PC-3 (cell line): Measurements from ENCODE around the gene TEF. TPM values are rescaled to one million over a fixed set of nuclear protein-coding genes. Genes with fewer than 3 reads are reported as not detected.
A peak's percentile ranks its signal among the peaks of the same experiment; 100 is the strongest.

Source experiments
- ATAC-seq: fragments of 200-7000 bp; cut with Tn5 transposase; 2 replicates; pipeline ENCODE4 v1.9.1; 2020; ENCODE audit warnings: mild to moderate bottlenecking, moderate library complexity
- BruUV-seq: library from RNA; stranded (reverse); fragments of 400-500 nt; replicated peaks from 2 replicates; lab custom pipeline; 2021; lab: Mats Ljungman, UMichigan
- CTCF ChIA-PET: fragments of 300-600 bp; sonication (Branson Sonifier 250); formaldehyde crosslinking; loops from one replicate; lab custom pipeline; 2022; ENCODE audit warnings: antibody characterized with exemption; lab: Charles Lee
- POLR2A ChIA-PET: fragments of 300-600 bp; sonication (Branson Sonifier 250); formaldehyde crosslinking; loops from one replicate; lab custom pipeline; 2022; ENCODE audit warnings: antibody characterized with exemption; ENCODE audit not compliant: unreplicated experiment; lab: Charles Lee
- DNase-seq: peaks from one replicate; pipeline ENCODE4 v3.0.0-alpha.2; 2015
- H2AFZ ChIP-seq: fragments of 300-600 bp; sonication (generic); 2 replicates; pipeline ENCODE4 v1.6.0; 2016; ENCODE audit warnings: antibody characterized with exemption, low read length
- H3F3A ChIP-seq: fragments of 300-600 bp; sonication (generic); one replicate; pipeline ENCODE4 v1.6.0; 2017; ENCODE audit warnings: antibody characterized with exemption, low read length, control low read depth, mild to moderate bottlenecking; ENCODE audit not compliant: unreplicated experiment
- H3K27ac ChIP-seq: fragments of 300-600 bp; sonication (generic); 2 replicates; pipeline ENCODE4 v1.5.1; 2016; ENCODE audit warnings: mild to moderate bottlenecking, low read length
- H3K27me3 ChIP-seq: fragments of 300-600 bp; sonication (generic); 2 replicates; pipeline ENCODE4 v1.6.1; 2016; ENCODE audit warnings: low read length, mixed read lengths
- H3K36me3 ChIP-seq: fragments of 300-600 bp; sonication (generic); 2 replicates; pipeline ENCODE4 v1.6.1; 2016; ENCODE audit warnings: low read depth, mixed run types, low read length, mixed read lengths
- H3K4me1 ChIP-seq: fragments of 300-600 bp; sonication (generic); 2 replicates; pipeline ENCODE4 v1.5.1; 2016; ENCODE audit warnings: low read length; ENCODE audit not compliant: insufficient read depth
- H3K4me2 ChIP-seq: fragments of 300-600 bp; sonication (generic); 2 replicates; pipeline ENCODE4 v1.6.0; 2016; ENCODE audit warnings: low read length
- H3K4me3 ChIP-seq: fragments of 300-600 bp; sonication (generic); 2 replicates; pipeline ENCODE4 v1.5.1; 2016; ENCODE audit warnings: mild to moderate bottlenecking, low read length, mixed read lengths
- H3K79me2 ChIP-seq: fragments of 300-600 bp; sonication (generic); 2 replicates; pipeline ENCODE4 v1.6.1; 2017; ENCODE audit warnings: low read length, mixed read lengths
- H3K9ac ChIP-seq: fragments of 300-600 bp; sonication (generic); 2 replicates; pipeline ENCODE4 v1.6.0; 2016; ENCODE audit warnings: mild to moderate bottlenecking, low read length
- H3K9me2 ChIP-seq: fragments of 300-600 bp; sonication (generic); replicated peaks from 2 replicates; pipeline ENCODE4 v1.6.1; 2016; ENCODE audit warnings: mixed run types, low read length, mixed read lengths
- H3K9me3 ChIP-seq: fragments of 300-600 bp; sonication (generic); 2 replicates; pipeline ENCODE4 v1.6.1; 2016; ENCODE audit warnings: low read length, mixed read lengths
- H4K20me1 ChIP-seq: fragments of 300-600 bp; sonication (generic); 2 replicates; pipeline ENCODE4 v1.6.1; 2016; ENCODE audit warnings: low read length, mixed read lengths
- EZH2 ChIP-seq: fragments of 300-600 bp; sonication (generic); IDR thresholded peaks from one replicate; pipeline ENCODE4 v1.6.1; 2017; ENCODE audit warnings: antibody characterized with exemption, mild to moderate bottlenecking, low read length; ENCODE audit not compliant: unreplicated experiment
- EZH2phosphoT487 ChIP-seq: fragments of 300-600 bp; sonication (generic); IDR thresholded peaks from 2 replicates; pipeline ENCODE4 v1.6.1; 2018; ENCODE audit warnings: mild to moderate bottlenecking, antibody characterized with exemption, low read length, borderline replicate concordance
- intact Hi-C: fragments of 100-400 bp; cut with micrococcal nuclease; formaldehyde crosslinking; loops from 2 replicates; pipeline ENCODE4 v1.9.0; 2023
- total RNA-seq: library from RNA; depleted of rRNA; stranded (reverse); fragments of >200 nt; gene quantifications from 2 replicates; pipeline ENCODE4 v1.2.3, GENCODE V29; 2014
- TF ChIP-seq, protein P1 (sequence below): fragments of 300-600 bp; sonication (generic); conservative IDR thresholded peaks from 2 replicates; pipeline ENCODE4 v1.5.1; 2017; ENCODE audit warnings: antibody characterized with exemption, low read depth, mild to moderate bottlenecking, low read length

TEF gene
- total RNA-seq, 1 experiment from 2014 or later = 4.0 TPM

GRCh38 chr22:41382610-41383009 is 868 bp downstream of the TEF start:
- no peaks in the 10 kb centered on the region for H3K9me3 ChIP-seq
- ATAC-seq (no peak), DNase-seq (no peak)
- H2AFZ ChIP-seq = 0 out of 2 replicates have a peak overlapping the region, but pooled peaks have one; percentile 55
- H3K79me2 ChIP-seq = no peaks in the 10 kb centered on the region
- peaks cover 8% of the 10 kb centered on the region; the same call in 1 of the 2 replicates for H3K4me1 ChIP-seq
- H3K4me3 ChIP-seq = peak overlapping the region; percentile 79
- H3K36me3 ChIP-seq = no peaks in the 10 kb centered on the region
- H3K4me2 ChIP-seq = peak overlapping the region; percentile 95
- BruUV-seq = TSS peak; percentile 4
- no peaks in the 10 kb centered on the region for H3F3A ChIP-seq
- no peaks in the 10 kb centered on the region for H4K20me1 ChIP-seq
- no peak overlapping the region for H3K27ac ChIP-seq
- H3K9me2 ChIP-seq = no peaks in the 10 kb centered on the region
- peak overlapping the region; percentile 90; the same call in 1 of the 2 replicates for H3K9ac ChIP-seq
- ChIA-PET POLR2A (no interaction called here), CTCF (no interaction called here)
- no peaks in the 10 kb centered on the region for H3K27me3 ChIP-seq
- intact Hi-C loops = loop anchor here (5.0 kb wide), 1 partner anchor 95 kb away; the partner anchor contains the start of gene RANGAP1
- TF ChIP-seq, protein P1, sequence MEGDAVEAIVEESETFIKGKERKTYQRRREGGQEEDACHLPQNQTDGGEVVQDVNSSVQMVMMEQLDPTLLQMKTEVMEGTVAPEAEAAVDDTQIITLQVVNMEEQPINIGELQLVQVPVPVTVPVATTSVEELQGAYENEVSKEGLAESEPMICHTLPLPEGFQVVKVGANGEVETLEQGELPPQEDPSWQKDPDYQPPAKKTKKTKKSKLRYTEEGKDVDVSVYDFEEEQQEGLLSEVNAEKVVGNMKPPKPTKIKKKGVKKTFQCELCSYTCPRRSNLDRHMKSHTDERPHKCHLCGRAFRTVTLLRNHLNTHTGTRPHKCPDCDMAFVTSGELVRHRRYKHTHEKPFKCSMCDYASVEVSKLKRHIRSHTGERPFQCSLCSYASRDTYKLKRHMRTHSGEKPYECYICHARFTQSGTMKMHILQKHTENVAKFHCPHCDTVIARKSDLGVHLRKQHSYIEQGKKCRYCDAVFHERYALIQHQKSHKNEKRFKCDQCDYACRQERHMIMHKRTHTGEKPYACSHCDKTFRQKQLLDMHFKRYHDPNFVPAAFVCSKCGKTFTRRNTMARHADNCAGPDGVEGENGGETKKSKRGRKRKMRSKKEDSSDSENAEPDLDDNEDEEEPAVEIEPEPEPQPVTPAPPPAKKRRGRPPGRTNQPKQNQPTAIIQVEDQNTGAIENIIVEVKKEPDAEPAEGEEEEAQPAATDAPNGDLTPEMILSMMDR = no peak
- TF ChIP-seq EZH2phosphoT487 = no peak
- TF ChIP-seq EZH2 = no peak

- Histone ChIP-seq H3K4me2 (0 out of 2 replicates have a peak overlapping the region, but pooled peaks have one; percentile 95), H4K20me1 (no peaks in the 10 kb centered on the region), H2AFZ (no peak overlapping the region), H3K4me1 (peaks cover 8% of the 10 kb centered on the region; the same call in 1 of the 2 replicates), H3K27ac (no peak overlapping the region), H3F3A (no peaks in the 10 kb centered on the region), H3K9ac (no peak overlapping the region), H3K9me2 (no peaks in the 10 kb centered on the region), H3K4me3 (no peak overlapping the region), H3K9me3 (no peaks in the 10 kb centered on the region), H3K27me3 (no peaks in the 10 kb centered on the region), H3K36me3 (no peaks in the 10 kb centered on the region), H3K79me2 (no peaks in the 10 kb centered on the region)
- POLR2A ChIA-PET = no interaction called here
- ATAC-seq (no peak), DNase-seq (no peak)
- CTCF ChIA-PET = no interaction called here
- no TSS peak for BruUV-seq
- intact Hi-C loops = loop anchor here (5.0 kb wide), 1 partner anchor 96 kb away; the partner anchor contains the start of gene RANGAP1
- TF ChIP-seq EZH2 (no peak), EZH2phosphoT487 (no peak)
- TF ChIP-seq, protein P1 = no peak
Measured at GRCh38 chr22:41383085-41383484, 1.3 kb downstream of the TEF start.

DNA sequence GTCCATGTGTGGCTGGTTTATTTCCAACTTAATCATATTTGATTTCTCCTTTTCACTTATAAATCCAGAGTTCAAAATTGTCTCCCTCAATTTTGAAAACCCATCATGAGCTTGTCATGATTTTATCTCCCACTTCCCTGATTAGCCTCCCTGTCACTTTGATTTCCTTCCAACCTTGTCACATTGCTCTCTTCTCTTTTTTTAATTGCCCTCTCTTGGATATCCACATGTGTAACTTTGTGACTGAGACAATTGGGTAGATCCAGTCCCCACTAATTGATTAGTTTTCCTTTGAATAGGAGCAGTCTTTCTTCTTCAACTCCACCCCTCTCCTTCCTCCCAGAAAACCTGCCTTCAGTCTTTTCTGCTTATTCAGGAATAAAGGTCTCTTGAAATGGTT is 2.4 kb downstream of the TEF start:
- POLR2A ChIA-PET = no interaction called here

More for the DNA sequence above, 2.4 kb downstream of the TEF start:
- DNase-seq (no peak), ATAC-seq (no peak)
- BruUV-seq = no TSS peak
- H3K36me3 ChIP-seq = no peaks in the 10 kb centered on the region
- H3K4me2 ChIP-seq = no peak overlapping the region
- H3K27ac ChIP-seq = no peak overlapping the region
- no peak overlapping the region for H3K4me3 ChIP-seq
- no peaks in the 10 kb centered on the region for H3K9me3 ChIP-seq
- intact Hi-C loops = loop anchor here (5.0 kb wide), 1 partner anchor 97 kb away; the partner anchor contains the start of gene RANGAP1
- H3K9ac ChIP-seq = no peak overlapping the region
- peaks cover 8% of the 10 kb centered on the region; the same call in 1 of the 2 replicates for H3K4me1 ChIP-seq
- TF ChIP-seq EZH2phosphoT487 (no peak), EZH2 (no peak)
- TF ChIP-seq, protein P1 = no peak
- H4K20me1 ChIP-seq = no peaks in the 10 kb centered on the region
- H3K79me2 ChIP-seq = no peaks in the 10 kb centered on the region
- no peaks in the 10 kb centered on the region for H3K27me3 ChIP-seq
- CTCF ChIA-PET = no interaction called here
- H3K9me2 ChIP-seq = no peaks in the 10 kb centered on the region
- H2AFZ ChIP-seq = no peak overlapping the region
- no peaks in the 10 kb centered on the region for H3F3A ChIP-seq
